ENCODE results near the gene TNFSF12. TPM values are rescaled to one million over a fixed set of nuclear protein-coding genes. Genes with fewer than 3 reads are reported as not detected.

Gene TNFSF12
- total RNA-seq, result 30.3 and 38.2 TPM in 2 replicates

GRCh38 chr17:7548585-7549400 lies at the start of gene TNFSF12:
Gene TNFSF12 (plus strand): TSS chr17:7549058. CDS start chr17:7549154, 96 bp downstream.
- no peak for DNase-seq (ENCODE audit: extremely low read depth, low read depth, low spot score)

GRCh38 chr17:7499161-7499560 lies 49.7 kb upstream of the TNFSF12 start:
- DNase-seq (ENCODE audit: extremely low read depth, low read depth, low spot score), result no peak

- DNase-seq (ENCODE audit: extremely low read depth, low read depth, low spot score), result no peak
Observed at GRCh38 chr17:7501729-7502128, 47.1 kb upstream of the TNFSF12 start.

GRCh38 chr17:7502171-7502847 lies 46.5 kb upstream of the TNFSF12 start:
- DNase-seq (ENCODE audit: extremely low read depth, low read depth, low spot score), result no peak

GRCh38 chr17:7502987-7503386 lies 45.9 kb upstream of the TNFSF12 start:
- no peak for DNase-seq (ENCODE audit: extremely low read depth, low read depth, low spot score)

- no peak for DNase-seq (ENCODE audit: extremely low read depth, low read depth, low spot score)
Observed at GRCh38 chr17:7503521-7503920, 45.3 kb upstream of the TNFSF12 start.

GRCh38 chr17:7508145-7508544 lies 40.7 kb upstream of the TNFSF12 start:
- no peak for DNase-seq (ENCODE audit: extremely low read depth, low read depth, low spot score)

GRCh38 chr17:7508846-7509245 lies 40.0 kb upstream of the TNFSF12 start:
- no peak for DNase-seq (ENCODE audit: extremely low read depth, low read depth, low spot score)

- no peak for DNase-seq (ENCODE audit: extremely low read depth, low read depth, low spot score)
Observed at GRCh38 chr17:7509937-7510336, 38.9 kb upstream of the TNFSF12 start.

GRCh38 chr17:7511108-7511507 lies 37.8 kb upstream of the TNFSF12 start:
- DNase-seq (ENCODE audit: extremely low read depth, low read depth, low spot score), result no peak

- DNase-seq (ENCODE audit: extremely low read depth, low read depth, low spot score), result no peak
Observed at GRCh38 chr17:7512105-7512504, 36.8 kb upstream of the TNFSF12 start.

- no peak for DNase-seq (ENCODE audit: extremely low read depth, low read depth, low spot score)
Observed at GRCh38 chr17:7512824-7513540, 35.9 kb upstream of the TNFSF12 start.

GRCh38 chr17:7513850-7514419 lies 34.9 kb upstream of the TNFSF12 start:
- no peak for DNase-seq (ENCODE audit: extremely low read depth, low read depth, low spot score)

- no peak for DNase-seq (ENCODE audit: extremely low read depth, low read depth, low spot score)
Observed at GRCh38 chr17:7515911-7516610, 32.8 kb upstream of the TNFSF12 start.

- DNase-seq (ENCODE audit: extremely low read depth, low read depth, low spot score), result no peak
Observed at GRCh38 chr17:7523033-7523432, 25.8 kb upstream of the TNFSF12 start.

GRCh38 chr17:7528842-7529241 lies 20.0 kb upstream of the TNFSF12 start:
- DNase-seq (ENCODE audit: extremely low read depth, low read depth, low spot score), result no peak

GRCh38 chr17:7530023-7530900 lies 18.6 kb upstream of the TNFSF12 start:
- no peak for DNase-seq (ENCODE audit: extremely low read depth, low read depth, low spot score)

- DNase-seq (ENCODE audit: extremely low read depth, low read depth, low spot score), result no peak
Observed at GRCh38 chr17:7538050-7538449, 10.8 kb upstream of the TNFSF12 start.

GRCh38 chr17:7538891-7539545 lies 9.8 kb upstream of the TNFSF12 start:
- no peak for DNase-seq (ENCODE audit: extremely low read depth, low read depth, low spot score)

Data from glomerular endothelial cell (primary cell).